Measurements from ENCODE around the gene LRRD1. TPM values are rescaled to one million over a fixed set of nuclear protein-coding genes. Genes with fewer than 3 reads are reported as not detected.
"Not testable (repeated sequence)": the region's sequence is repeated elsewhere in the genome, so short reads cannot be mapped to it uniquely, and the experiment has no call there.

The LRRD1 gene
- polyA plus RNA-seq, 1 of the 3 experiments (the other 2 are of a cell fraction), result not detected

DNA sequence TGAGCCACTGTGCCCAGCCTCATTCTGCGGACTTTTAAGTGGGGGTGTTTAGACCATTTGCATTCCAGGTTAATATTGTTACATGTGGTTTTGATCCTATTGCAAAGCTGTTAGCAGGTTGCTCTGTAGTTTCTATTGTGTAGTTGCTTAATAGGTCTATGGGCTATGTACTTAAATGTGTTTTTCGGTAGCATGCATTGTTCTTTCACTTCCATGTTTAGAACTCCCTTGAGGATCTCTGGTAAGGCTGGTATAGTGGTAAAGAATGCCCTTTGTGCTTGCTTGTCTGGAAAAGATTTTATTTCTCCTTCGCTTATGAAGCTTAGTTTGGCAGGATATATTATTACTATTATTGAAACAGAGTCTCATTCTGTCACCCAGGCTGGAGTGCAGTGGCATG lies 13.4 kb upstream of the LRRD1 start:
- no peak overlapping the region for H3K4me2 ChIP-seq
- H3K4me1 ChIP-seq (ENCODE audit: control insufficient read depth in 1 of 2, insufficient read depth in 2 of 2, low read depth in 1 of 2, low read length in 1 of 2), result no peaks in the 10 kb centered on the region
- H3K36me3 ChIP-seq (replicated peaks in 1 of 2; ENCODE audit: control insufficient read depth in 1 of 2, insufficient read depth in 2 of 2, low read length in 1 of 2), result peaks cover 20 to 57% of the 10 kb centered on the region in 2 experiments
- H4K20me1 ChIP-seq (ENCODE audit: insufficient read depth), result no peaks in the 10 kb centered on the region
- H3K4me3 ChIP-seq (ENCODE audit: low read depth in 2 of 2, low read length in 1 of 2), result no peak overlapping the region
- TF ChIP-seq, protein P1, sequence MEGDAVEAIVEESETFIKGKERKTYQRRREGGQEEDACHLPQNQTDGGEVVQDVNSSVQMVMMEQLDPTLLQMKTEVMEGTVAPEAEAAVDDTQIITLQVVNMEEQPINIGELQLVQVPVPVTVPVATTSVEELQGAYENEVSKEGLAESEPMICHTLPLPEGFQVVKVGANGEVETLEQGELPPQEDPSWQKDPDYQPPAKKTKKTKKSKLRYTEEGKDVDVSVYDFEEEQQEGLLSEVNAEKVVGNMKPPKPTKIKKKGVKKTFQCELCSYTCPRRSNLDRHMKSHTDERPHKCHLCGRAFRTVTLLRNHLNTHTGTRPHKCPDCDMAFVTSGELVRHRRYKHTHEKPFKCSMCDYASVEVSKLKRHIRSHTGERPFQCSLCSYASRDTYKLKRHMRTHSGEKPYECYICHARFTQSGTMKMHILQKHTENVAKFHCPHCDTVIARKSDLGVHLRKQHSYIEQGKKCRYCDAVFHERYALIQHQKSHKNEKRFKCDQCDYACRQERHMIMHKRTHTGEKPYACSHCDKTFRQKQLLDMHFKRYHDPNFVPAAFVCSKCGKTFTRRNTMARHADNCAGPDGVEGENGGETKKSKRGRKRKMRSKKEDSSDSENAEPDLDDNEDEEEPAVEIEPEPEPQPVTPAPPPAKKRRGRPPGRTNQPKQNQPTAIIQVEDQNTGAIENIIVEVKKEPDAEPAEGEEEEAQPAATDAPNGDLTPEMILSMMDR (IDR thresholded peaks at IDR 0.05), result no peak
- TF ChIP-seq NRF1 (IDR thresholded peaks at IDR 0.05; ENCODE audit: low read depth, low read length) (no peak), MXI1 (IDR thresholded peaks at IDR 0.05; ENCODE audit: low read depth, low read length) (no peak), GATA2 (CRISPR knock-in tag; IDR thresholded peaks at IDR 0.05) (no peak), CHD2 (IDR thresholded peaks at IDR 0.05; ENCODE audit: low read length, partially characterized antibody) (no peak)
- H3K9me2 ChIP-seq, result no peaks in the 10 kb centered on the region
- no peak for DNase-seq
- peaks cover 6% of the 10 kb centered on the region for H3F3A ChIP-seq (replicated peaks; ENCODE audit: insufficient read depth)
- no peak overlapping the region for H3K9ac ChIP-seq
- 92% methylated on average over 3 of the region's 3 CpGs for WGBS (ENCODE audit: low lambda C conversion rate)
- POLR2A ChIA-PET, result no interaction called here
- no peaks in the 10 kb centered on the region for H3K27me3 ChIP-seq (ENCODE audit: insufficient read depth)
- CTCF ChIA-PET, result interaction anchor here (0.6 to 2.2 kb wide), 2 partner anchors 13 to 212 kb away, joined by 3 to 15 read pairs; partner anchors contain the start of gene LRRD1
- no peaks in the 10 kb centered on the region for H3K79me2 ChIP-seq (ENCODE audit: insufficient read depth)
- no peak overlapping the region for H2AFZ ChIP-seq (ENCODE audit: low read depth)
- no peak overlapping the region for H3K27ac ChIP-seq (ENCODE audit: low read depth in 2 of 2, low read length in 1 of 2)
- peaks cover 35% of the 10 kb centered on the region for H3K9me3 ChIP-seq

DNA sequence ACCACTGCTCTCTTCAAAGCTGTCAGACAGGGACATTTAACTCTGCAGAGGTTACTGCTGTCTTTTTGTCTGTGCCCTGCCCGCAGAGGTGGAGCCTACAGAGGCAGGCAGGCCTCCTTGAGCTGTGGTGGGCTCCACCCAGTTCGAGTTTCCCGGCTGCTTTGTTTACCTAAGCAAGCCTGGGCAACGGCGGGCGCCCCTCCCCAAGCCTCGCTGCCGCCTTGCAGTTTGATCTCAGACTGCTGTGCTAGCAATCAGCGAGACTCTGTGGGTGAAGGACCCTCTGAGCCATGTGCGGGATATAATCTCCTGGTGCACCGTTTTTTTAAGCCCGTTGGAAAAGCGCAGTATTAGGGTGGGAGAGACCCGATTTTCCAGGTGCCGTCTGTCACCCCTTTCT lies 10.3 kb upstream of the LRRD1 start:
- H3K79me2 ChIP-seq (ENCODE audit: insufficient read depth); H3K9me2 ChIP-seq; POLR2A ChIA-PET; H3K4me1 ChIP-seq (ENCODE audit: control insufficient read depth in 1 of 2, insufficient read depth in 2 of 2, low read depth in 1 of 2, low read length in 1 of 2); H2AFZ ChIP-seq (ENCODE audit: low read depth); H3K9ac ChIP-seq; H3K4me3 ChIP-seq (ENCODE audit: low read depth in 2 of 2, low read length in 1 of 2); H3K27me3 ChIP-seq (ENCODE audit: insufficient read depth); H3F3A ChIP-seq (replicated peaks; ENCODE audit: insufficient read depth); DNase-seq; H3K27ac ChIP-seq (ENCODE audit: low read depth in 2 of 2, low read length in 1 of 2); H4K20me1 ChIP-seq (ENCODE audit: insufficient read depth); H3K4me2 ChIP-seq: not testable (repeated sequence)
- peaks cover 35% of the 10 kb centered on the region for H3K9me3 ChIP-seq
- peaks cover 2 to 28% of the 10 kb centered on the region in 2 experiments for H3K36me3 ChIP-seq (replicated peaks in 1 of 2; ENCODE audit: control insufficient read depth in 1 of 2, insufficient read depth in 2 of 2, low read length in 1 of 2)
- 97% methylated on average over 8 of the region's 15 CpGs for WGBS (ENCODE audit: low lambda C conversion rate)
- CTCF ChIA-PET, result interaction anchor here (1.9 kb wide), 2 partner anchors 10 to 235 kb away, joined by 5 read pairs; partner anchors contain the start of gene LRRD1

DNA sequence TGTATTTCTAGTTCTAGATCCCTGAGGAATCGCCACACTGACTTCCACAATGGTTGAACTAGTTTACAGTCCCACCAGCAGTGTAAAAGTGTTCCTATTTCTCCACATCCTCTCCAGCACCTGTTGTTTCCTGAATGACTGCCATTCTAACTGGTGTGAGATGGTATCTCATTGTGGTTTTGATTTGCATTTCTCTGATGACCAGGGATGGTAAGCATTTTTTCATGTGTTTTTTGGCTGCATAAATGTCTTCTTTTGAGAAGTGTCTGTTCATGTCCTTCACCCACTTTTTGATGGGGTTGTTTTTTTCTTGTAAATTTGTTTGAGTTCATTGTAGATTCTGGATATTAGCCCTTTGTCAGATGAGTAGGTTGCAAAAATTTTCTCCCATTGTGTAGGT lies 5.4 kb upstream of the LRRD1 start:
- POLR2A ChIA-PET; H3K27ac ChIP-seq (ENCODE audit: low read depth in 2 of 2, low read length in 1 of 2); CTCF ChIA-PET; H3K27me3 ChIP-seq (ENCODE audit: insufficient read depth); DNase-seq; H3K9me2 ChIP-seq; H3K4me3 ChIP-seq (ENCODE audit: low read depth in 2 of 2, low read length in 1 of 2); H2AFZ ChIP-seq (ENCODE audit: low read depth); H3K79me2 ChIP-seq (ENCODE audit: insufficient read depth); H3K9ac ChIP-seq; H3K36me3 ChIP-seq (replicated peaks in 1 of 2; ENCODE audit: control insufficient read depth in 1 of 2, insufficient read depth in 2 of 2, low read length in 1 of 2); H3K4me1 ChIP-seq (ENCODE audit: control insufficient read depth in 1 of 2, insufficient read depth in 2 of 2, low read depth in 1 of 2, low read length in 1 of 2); H3K4me2 ChIP-seq; H4K20me1 ChIP-seq (ENCODE audit: insufficient read depth): not testable (repeated sequence)
- peaks cover 15% of the 10 kb centered on the region for H3F3A ChIP-seq (replicated peaks; ENCODE audit: insufficient read depth)
- WGBS (ENCODE audit: low lambda C conversion rate), result 79% methylated on average over 1 of the region's 1 CpG
- H3K9me3 ChIP-seq, result peaks cover 15% of the 10 kb centered on the region; the same call in 1 of the 2 replicates

Measured in SK-N-SH (cell line).